HG03025 (cell line): ENCODE data around the gene CS.
"Not testable (repeated sequence)": the region's sequence is repeated elsewhere in the genome, so short reads cannot be mapped to it uniquely, and the experiment has no call there.

Experiments
- ATAC-seq: cut with Tn5 transposase; IDR thresholded peaks from one replicate; pipeline ENCODE4 v1.9.1; 2021; ENCODE audit warnings: mild to moderate bottlenecking, moderate library complexity; ENCODE audit not compliant: unreplicated experiment, low FRiP score

The CS gene

DNA sequence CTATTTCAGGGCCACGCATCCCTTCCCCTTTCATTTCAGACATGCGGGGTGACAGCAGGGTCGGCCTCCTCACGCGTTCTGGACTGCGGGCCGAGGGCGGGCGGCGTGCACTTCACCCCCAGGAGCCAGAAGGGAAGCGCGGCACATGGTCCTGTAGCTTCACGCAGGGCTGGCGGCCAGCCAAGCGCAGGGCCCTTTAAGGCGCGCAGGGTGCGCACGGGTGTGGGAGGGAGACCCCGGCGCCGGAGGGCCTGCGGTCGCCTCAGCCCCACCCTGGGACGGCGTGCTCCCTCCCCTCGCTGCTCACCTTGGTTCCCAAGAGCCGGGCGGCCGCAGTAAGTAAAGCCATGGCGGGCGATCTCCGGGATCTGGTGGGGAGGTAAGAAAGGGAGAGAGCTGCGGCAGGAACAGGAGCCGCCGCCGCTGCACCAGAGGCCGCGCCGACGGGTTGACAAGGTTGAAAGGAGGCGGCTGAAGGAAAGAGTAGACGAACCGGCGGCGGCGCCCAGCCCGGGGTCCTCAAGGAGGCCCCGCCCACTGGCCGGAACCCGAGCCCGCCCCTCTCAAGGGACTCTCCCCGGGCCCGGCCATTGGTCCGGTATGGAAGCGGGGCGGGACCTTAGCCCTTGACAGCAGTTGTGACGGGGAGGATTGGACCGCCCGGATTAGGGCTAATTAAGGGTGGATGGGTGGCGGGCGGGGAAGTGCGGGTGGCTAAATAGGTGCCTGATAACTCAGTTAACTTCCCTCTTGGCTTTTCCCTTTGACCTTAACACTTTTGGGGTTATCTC lies at the start of gene CS:
TSS of gene CS (minus strand) at position 478 of the 791 bp plus-strand sequence. CDS start at position 349, 129 bp downstream.
- peak; percentile 88 for ATAC-seq

DNA sequence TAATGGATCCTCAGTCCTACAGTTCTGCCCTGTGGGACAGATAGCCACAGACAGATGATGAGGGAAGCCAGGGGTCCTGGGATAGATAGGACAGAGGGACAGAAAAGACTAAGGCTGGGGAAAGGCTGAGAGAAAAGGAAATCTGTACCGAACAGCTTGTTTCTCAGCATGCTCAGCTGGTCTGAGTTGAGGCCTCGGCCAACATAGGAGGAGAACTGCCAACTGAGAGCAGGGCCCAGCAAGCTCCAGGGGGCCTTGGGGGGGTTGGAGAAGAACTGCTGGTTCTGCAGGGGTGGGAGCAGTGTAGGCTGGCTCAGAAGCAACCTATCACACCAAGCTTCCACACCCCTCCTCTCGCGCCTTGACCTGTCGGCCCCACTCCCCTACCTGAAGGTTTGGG lies 48.6 kb upstream of the CS start:
- ATAC-seq: no peak

DNA sequence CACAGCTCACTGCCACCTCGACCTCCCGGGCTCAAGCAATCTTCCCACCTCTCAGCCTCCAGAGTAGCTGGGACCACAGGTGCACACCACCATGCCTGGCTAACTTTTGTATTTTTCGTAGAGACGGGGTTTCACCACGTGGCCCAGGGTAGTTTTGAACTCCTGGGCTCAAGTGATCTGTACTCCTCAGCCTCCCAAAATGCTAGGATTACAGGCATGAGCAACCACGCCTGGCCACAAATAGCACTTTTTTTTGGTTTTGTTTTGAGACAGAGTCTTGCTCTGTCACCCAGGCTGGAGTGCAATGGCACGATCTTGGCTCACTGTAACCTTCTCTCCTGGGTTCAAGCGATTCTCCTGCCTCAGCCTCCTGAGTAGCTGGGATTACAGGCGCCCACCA lies 47.1 kb upstream of the CS start:
- not testable (repeated sequence) for ATAC-seq

DNA sequence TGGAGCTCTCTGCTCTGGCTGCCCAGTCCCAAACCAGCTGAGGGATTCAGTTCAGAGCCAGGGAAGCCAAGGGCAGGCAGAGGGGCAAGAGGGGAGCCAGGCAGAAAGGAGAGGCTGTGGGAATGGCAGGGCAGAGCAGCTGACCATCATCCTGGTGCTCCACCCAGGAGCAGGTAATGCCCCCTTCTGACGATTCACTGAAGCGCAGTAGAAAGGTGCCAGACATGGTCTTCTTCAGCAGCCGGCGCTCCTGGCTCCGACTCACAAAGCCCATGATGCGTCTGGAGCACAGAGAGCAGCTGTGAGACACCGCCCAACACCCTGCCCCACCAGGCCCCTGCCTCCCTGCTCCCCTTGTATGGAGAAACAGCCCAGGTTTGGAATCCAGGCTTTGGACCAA lies 46.5 kb upstream of the CS start:
- ATAC-seq: no peak

DNA sequence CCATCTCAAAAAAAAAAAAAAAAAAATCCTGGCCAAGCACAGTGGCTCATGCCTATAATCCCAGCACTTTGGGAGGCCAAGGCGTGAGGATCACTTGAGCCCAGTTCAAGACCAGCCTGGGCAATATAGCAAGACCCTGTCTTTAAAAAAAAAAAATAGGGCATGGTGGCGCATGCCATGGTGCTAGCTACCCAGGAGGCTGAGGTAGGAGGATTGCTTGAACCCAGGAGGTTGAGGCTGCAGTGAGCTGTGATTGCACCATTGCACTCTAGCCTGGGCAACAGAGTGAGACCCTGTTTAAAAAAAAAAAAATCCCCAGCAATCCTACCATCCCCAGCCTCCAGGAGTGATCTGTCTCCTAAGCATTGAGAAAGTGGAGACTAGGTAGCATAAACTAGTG lies 42.2 kb upstream of the CS start:
- ATAC-seq: not testable (repeated sequence)

DNA sequence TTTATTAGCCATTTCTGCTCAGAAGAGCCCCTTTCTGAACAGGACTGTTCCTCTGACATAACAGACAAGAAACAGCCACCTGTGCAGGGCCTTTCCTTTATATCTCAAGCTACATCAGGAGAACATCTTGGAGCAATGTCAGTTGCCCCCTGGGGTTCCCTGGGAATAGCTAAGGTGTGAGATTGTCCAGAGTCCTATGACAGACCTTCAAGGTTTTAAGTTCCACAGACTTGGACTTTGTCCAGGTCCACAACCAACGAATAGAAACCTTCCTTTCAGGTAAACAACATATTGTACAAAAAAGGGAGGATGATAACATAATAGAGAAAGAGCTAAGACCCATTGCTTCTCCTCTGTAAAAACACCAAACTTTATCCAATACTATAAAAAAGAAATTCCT lies 41.5 kb upstream of the CS start:
- ATAC-seq: no peak

DNA sequence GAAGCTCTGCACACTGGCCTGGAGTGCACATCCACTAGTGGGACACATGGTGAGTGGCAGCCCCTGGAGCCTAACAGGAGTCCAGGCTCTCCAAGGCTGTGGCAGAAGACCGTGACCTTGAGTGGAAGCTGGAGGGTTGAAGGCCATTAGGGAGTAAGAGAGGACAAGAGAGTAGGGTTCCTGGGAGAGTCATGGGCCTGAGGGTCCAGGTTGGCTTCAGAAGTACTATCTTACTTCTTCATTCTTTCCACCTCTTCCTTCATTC lies 39.0 kb upstream of the CS start:
- no peak for ATAC-seq

DNA sequence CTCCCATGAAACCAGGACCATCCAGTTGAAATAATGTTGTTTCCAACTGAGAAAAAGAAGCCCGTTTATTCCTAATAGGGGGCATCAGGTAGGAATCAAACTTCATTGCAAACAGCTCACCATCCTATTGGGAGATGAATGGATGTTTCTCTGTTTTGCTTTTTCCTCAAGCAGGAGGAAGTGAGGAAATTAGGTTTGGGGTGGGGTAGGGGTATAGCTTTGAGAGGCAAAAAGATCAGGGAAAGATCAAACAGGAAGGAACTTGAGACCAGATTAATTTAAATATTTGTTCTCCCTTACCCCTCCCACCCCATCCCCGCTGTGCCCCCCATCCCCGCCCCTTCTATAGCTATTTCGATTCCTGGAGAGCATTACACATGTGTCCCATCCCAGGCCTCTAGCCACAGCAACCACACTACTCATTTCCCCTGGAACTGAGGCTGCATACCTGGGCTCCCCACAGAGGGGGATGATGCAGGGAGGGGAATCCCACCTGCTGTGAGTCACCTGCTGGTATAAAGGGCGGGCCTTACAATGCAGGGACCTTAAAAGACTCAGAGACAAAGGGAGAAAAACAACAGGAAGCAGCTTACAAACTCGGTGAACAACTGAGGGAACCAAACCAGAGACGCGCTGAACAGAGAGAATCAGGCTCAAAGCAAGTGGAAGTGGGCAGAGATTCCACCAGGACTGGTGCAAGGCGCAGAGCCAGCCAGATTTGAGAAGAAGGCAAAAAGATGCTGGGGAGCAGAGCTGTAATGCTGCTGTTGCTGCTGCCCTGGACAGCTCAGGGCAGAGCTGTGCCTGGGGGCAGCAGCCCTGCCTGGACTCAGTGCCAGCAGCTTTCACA lies 38.4 kb upstream of the CS start, which contains the start of gene IL23A:
TSS of gene IL23A (plus strand) at position 577 of the 850 bp plus-strand sequence. CDS start at position 738, 161 bp downstream.
- ATAC-seq: no peak

DNA sequence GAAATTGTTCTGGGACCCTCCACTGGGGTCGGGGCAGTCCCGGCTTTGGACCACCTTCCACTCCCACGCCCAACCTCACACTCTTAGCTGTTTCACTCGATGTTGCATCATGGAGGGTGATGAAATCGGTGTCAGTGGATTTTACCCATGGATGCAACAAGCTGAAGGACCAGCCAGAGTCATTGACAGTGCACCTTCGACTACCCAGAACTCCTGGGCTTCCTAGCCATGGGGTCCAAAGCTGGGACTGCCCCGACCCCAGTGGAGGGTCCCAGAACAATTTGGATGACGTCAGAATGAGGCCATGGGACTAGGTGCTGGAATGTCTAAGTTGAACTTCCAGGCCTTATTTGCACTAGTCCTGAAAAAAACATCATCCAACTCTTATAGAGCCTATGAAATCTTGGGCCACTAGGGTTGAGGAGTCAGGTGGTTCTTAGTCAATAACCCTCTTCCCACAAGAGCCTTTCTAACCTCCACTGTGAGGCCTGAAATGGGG lies 37.7 kb upstream of the CS start:
- ATAC-seq: no peak

DNA sequence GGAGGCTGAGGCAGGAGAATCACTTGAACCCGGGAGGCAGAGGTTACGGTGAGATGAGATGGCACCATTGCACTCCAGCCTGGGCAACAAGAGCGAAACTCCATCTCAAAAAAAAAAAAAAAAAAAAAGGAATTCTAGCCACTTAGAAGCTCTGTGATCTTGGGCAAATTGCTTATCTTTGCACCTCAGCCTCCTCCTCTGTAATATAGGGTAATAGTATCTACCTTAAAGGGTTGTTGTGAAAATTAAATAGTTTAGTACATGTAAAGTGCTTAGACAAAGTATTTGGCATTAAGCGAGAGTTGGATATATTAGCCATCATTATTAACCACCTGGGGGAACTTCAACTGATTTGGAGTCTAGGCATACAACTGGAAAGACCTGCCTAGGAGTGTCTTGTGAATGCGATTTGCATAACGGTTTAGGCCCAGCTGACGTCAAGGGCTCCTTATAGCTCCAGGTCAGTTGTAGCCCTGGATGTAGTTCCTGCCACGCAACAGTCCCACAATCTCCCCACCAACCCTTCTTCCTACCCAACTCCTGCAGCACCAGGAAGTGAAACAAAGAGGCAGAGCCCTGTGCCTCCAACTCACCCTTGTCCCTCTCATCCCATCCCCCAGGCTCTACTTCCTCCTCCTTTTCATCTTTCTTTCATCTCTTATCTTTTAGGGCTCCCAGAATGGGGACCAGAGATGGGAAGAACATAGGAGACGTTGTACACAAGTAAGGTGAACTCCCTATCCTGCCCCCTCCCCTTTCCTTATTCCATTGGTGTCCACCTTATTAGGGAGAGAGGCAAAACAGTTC lies 36.4 kb upstream of the CS start:
- no peak for ATAC-seq

DNA sequence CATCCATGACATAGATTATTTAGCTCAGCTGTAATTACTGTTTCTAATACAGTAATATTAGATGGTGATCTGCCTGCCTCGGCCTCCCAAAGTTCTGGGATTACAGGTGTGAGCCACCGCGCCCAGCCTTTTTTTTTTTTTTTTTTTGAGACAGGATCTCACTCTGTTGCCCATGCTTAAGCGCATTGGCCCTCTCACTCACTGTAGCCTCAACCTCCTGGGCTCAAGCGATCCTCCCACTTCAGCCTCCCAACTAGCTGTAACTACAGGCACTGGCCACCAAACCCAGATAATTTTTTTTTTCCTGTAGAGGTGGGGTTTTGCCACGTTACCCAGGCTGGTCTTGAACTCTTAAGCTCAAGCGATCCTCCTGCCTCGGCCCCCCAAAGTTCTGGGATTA lies 35.4 kb upstream of the CS start:
- ATAC-seq: not testable (repeated sequence)

DNA sequence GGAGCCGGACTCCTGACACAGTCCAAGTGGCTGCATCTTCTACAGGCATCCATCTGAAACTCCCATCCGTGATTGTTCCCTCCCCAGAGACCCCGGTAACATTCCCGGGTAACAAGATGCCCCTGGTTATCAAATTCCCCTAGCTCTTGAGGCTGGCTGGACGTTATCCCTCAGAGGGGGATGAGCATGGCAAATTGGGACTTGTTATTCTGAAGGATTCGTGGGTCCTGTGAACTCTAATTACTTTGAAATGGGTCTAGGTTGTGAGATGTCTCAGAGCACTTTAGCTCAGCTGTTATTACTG lies 34.3 kb upstream of the CS start:
- ATAC-seq: no peak

DNA sequence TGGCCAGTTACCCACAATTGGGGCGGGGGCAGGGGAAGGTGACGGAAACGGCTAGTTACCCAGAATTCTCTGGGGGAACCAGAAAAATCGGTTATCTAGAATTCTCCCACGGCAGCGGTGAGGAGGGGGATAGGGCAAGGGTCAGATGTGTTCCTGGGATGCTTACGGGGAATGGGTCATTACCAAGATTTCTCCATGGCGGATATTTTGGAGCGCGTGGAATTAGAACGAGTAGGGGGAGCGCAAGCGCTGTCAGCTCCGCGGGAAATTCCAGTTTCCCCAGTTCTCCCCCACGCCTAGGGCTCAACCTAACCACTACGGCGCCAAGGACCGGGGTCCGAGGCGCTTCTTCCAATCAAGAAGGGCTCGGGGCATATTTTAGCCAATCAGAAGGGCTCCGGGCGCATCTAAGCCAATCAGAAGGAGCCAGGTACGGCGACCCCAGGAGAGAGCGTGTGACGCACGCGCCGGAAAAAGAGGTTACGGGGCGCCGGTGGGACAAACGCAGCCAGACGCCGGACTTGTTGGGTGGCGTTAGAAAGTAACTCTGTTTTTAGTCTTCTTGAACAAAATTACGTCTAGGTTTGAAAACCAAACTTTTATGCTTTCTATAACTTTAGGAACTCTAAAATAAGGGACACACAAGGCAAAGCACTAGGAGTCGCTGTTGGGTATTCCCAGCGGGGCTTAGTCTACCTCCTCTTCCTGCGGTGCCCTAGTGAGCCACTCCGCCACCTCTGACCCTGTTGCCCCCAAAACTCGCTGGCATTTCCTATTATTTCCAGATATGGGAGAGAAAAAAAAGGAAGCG lies 33.8 kb upstream of the CS start, which contains the start of gene PAN2:
TSS of gene PAN2 (minus strand) at position 322 of the 811 bp plus-strand sequence. CDS start 906 bp downstream, outside the sequence.
- peak; percentile 85 for ATAC-seq

DNA sequence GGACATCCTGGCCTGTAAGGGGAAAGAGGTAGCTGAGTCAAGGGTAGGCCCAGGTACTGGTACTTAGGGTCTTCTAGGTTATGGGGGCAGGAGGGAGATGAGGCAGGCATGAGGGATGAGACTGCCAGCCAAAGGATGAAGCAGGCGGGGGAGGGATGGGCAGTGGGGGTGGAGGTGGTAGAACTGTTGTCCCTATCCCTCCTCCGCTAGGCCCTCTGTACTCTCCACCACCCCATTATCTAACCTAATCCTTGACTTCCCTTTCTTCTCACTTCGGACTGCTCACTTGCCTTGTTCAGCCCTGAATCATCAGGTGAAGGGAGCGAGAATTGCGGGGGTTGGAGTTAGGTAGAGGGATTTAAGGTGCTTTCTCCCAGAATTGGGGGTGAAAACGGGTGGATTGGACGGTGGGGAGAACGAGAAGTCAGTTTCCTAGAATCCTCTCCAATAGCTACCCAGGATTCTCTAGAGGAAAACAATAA lies 33.1 kb upstream of the CS start:
- ATAC-seq: no peak

DNA sequence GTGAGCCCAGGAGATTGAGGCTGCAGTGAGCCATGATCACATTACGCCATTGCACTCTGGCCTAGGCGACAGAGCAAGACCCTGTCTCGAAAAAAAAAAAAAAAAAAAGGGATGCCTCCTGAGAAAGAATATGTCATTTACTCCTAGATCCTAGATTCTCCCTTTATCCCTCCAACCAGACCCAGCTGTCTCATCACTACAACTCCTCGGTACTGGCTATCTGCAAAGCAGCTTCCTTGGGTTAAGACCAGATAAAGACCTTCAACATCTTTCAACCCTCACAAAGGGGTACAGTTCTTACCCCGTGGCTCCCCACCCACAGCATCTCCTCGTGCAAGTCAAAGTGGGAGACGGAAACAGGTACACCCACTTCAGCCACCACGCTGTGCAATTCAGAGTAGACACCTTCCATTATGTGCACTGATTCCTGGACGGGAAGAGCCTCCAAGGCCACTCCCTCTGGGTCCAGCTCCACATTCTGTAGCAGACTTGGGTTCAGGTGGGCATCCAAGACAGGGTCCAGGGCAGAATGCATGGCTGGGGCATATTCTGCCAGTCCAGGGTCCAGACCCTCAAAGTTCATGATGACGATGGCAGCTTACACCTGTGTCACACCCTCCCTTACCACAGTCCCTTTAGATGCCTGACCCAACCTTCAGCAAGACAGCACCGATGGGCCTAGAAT lies 32.5 kb upstream of the CS start:
- ATAC-seq: no peak

DNA sequence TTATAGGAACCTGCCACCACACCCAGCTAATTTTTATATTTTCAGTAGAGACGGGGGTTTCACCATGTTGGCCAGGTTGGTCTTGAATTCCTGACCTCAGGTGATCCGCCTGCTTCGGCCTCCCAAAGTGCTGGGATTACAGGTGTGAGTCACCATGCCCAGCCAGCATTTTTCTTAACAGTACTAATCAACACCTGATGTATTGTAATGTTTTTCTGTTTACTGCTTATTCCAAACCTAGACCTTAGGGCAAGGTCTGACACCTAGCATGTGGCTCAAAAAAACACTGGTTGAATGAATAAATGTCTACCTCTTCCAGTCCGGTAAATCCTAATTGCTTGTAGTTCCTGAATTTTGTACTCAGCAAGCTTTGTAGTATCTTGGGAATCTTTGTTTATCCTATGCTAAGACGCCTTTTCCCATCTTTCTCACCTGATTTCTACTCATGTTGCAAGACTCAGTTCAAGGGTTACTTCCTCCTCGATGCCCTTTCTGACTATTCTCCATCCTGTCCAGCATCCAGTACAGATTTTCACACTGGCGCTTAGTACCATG lies 30.9 kb upstream of the CS start:
- no peak for ATAC-seq

DNA sequence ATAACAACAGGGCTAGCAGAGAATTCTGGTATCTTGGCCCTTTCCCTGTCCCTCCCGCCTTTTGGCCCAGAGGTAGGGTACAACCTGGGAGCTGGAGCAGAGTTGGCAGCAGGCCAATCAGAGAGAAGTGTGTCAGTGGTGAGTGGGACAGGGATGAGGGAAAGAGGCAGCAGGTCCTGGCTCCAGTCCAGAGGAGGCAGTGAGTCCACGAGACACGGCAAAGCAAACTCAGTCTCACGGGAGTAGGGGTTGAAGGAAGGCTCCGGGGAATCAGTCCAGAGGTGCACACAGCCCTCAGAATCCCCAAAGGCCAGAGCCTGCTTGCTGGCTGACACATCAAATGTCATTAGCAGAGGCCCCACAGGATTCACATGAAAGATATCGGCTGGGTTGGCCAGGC lies 26.4 kb upstream of the CS start:
- no peak for ATAC-seq

DNA sequence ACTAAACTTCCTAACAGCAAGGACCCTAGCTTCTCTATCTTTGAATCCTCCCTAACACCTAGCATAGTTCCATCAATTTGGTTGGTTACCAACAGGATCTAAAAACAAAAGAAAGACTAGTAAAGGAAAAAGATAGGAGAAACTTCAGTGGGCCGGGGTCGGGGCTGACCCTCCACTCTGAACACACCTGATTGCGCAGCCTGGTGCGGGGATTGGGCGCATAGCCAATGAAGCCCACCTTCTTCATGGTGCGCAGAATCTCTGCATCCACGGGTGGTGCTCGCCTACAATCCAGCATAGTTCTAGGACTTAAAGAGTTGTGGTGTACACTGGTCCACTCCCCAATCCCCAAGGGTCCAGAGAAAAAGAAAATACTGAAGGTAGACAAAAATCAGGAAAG lies 26.0 kb upstream of the CS start:
- ATAC-seq: no peak

DNA sequence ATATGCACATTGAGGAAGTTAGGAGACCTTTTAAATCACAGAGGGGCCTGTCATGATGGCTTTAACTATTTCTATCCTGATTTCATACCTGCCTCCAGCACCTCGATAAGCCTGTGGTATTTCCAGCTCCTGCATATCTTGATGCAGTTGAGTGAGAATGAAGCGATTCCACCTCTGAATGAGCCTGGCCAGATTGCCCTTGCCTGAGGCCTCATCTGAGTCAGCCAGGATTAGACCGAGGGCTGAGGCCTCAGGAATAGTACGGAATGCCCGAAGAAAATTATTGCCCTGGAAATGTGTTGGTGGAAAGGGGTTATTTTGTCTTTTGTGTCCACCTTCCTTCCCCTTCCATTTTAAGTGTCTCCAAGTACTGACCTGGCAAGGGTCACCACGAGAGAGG lies 24.1 kb upstream of the CS start:
- no peak for ATAC-seq
